CD4-positive, alpha-beta T cell treated with Interferon alpha-2 for 1 hour (primary cell): ENCODE data around the gene HOTAIR.

Experiments
- DNase-seq, 2 donors: peaks; one replicate each; pipeline ENCODE4 v3.0.0-alpha.2; 2020 to 2022

The HOTAIR gene

DNA sequence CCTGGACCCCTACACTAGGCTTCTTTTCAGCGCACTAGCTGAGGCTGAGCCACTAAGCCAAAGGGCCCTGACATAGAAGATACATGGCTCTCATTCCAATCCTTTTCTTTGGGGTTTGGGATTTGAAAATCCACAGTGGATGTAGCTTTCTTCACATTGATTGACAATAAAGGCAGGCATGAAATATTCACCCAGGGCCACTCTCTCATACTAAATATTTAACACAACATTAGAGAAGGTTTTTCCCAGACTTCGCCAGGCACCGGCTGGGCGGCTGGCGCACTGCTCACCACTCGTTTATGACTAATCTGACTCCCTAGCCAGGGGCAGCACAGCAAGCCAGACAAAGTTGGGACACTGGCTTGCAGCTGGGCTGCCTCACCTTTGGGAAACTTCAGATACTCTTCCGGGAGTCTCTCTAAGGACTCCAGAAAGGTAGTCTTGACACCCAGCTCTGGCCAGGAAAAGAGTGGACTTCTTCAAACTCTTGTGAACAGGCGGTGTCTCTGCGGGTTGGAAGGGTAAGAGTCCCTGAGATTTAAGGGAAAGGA is 2.5 kb downstream of the HOTAIR start:
- DNase-seq = no peak

DNA sequence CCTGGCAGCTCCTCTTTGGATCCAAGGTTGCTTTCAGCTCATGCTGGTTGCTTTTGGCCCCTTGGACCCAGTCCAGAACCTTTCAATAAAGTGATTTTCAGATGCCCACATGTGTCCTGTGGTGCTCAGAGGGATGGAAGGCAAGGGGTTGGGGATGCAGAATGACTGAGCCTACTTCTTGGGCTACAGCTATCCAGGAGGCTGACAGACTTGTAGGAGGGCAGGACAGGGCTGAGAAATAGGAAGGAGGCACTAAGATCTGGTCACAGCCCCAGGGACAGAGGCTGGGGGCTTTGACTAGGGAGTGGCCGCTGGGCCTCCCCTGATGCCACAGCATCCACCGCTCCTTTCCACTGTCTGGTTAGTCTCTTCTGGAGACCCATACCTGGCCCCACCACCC is 3.1 kb downstream of the HOTAIR start:
- no peak for DNase-seq

DNA sequence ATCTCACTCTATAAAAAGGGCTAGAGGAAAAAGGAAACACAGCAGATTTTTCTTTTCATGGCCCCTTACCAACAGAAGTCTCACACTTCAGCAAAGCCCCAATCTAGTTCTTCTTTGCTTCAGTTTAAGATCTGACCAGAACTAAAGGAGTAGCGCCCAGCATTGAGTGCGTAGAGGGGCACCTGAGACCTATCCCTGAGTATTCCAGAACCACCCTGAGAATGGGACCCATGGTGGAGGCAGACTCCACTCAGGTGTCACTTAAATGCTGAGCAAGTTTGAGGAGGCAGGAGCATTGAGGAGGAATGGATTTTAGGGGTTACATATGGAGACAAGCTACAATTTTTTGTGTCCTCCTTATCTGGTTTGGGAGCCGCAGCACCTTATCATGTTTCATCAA is 3.6 kb downstream of the HOTAIR start:
- DNase-seq = no peak

DNA sequence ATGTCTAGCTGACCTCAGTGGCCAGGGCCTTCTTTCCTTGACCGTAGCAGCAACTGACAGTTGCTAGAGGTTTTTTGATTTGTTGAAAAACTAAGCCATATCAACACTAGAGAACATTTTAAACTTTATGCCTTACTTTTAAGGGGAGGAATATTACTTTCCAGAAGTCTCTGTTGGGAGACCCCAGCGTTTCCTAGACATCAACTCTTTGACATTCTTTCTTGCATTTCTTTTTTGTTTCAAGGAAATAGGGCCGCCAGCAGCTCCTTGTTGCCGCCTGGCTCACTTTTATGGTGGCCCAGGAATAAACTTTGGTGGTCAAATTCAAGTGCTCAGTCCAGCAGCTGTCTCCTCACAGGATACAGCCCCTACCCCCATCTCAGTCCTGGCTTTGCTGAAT is 4.3 kb downstream of the HOTAIR start:
- no peak for DNase-seq

DNA sequence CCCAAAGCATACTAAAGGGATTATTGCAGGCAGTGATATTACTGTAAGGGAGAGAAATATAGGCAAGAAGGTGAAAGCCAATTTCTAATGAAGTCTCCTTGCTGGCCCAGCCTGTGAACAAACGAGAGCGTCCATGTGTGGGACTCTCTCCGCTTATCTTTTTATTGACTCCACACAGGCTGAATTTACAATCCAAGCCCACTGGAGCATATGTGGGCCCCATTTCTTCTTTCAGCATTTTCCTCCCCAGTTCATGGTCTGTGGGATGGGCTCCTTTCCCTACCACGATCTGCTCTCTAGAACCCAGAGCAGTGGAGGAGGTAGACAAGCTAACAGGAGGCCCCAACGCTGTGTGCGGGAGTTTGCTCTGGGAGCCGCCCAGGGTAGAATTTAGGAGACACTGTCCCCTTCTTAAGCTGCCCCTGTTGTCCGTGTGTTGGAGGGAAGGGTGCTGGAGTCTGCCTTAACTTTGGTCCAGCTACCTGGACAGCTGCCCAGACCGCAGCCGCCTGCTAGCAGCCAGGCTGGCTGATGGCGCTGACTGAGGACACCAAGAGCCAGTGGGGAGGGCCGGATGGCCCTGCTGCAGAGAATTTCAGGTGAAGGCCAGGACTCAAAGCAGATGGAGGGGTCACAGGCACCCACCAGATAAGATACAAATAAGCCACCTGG is 5.0 kb downstream of the HOTAIR start:
- no peak for DNase-seq

DNA sequence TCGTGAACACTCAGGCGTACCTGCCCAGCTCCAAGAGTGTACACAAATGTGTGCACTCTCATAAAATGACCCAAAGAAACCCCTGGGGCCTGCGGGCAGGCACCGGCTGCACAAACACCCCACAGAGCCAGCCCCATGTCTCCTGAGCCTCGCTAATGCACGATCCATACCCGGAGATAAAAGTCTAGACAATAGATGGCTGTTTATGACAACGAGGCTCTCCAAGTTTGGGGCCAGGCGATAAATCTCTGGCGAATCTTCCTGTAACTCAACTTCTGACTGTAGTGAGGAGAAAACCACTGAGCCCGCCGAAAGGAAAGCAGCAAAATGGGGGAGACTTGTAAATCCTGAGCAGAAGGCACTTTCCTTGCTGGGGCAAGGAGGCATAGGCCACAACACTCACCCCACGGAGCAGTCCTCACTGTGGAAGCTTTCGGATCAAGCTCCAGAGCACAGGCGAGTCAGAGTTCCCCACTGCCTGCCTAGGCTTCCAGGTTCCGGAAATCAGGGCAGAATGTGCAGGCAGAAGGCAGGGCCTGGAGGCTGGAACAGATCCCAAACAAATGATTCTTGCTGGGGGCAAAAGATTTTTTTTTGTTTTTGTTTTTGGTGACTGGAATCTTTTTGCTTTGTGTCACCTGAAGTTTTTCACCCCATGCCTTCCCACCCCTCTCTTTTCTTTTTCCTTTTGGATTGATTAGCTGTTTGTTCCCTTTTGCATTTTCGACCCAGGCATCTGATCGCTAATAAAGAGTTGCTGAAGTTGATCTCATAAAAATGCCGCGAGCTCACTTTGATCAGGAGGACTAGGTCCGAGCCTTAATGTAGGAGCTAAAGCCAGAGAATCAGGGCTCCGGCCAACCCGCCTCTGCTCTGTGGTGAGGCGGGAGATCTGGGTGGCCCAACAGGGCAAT is 6.3 kb downstream of the HOTAIR start:
- no peak for DNase-seq

DNA sequence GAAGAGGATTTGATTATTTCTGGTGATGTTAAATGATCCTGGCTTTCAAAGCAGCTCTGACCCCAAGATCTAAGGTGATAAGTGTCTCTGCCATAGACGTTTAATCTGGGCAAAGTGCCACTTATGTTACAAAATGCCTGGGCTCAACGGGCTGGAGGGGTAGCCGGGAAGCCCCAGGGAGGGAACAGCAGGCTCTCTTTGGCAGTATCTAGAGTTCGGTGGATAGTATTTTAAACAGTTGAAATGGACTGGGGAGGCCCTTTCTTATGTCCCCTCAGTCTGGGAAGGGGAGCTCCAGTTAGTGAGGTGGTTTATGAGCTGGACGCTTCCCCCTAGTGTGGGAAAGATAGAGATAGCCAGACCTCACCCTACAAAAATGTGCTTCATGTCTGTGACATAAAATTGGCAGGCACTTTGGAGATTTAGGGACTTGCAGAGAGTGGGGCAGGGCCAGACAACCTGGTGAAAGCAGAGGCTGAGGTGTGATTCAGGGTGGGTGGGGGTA is 7.3 kb downstream of the HOTAIR start:
- DNase-seq = no peak

DNA sequence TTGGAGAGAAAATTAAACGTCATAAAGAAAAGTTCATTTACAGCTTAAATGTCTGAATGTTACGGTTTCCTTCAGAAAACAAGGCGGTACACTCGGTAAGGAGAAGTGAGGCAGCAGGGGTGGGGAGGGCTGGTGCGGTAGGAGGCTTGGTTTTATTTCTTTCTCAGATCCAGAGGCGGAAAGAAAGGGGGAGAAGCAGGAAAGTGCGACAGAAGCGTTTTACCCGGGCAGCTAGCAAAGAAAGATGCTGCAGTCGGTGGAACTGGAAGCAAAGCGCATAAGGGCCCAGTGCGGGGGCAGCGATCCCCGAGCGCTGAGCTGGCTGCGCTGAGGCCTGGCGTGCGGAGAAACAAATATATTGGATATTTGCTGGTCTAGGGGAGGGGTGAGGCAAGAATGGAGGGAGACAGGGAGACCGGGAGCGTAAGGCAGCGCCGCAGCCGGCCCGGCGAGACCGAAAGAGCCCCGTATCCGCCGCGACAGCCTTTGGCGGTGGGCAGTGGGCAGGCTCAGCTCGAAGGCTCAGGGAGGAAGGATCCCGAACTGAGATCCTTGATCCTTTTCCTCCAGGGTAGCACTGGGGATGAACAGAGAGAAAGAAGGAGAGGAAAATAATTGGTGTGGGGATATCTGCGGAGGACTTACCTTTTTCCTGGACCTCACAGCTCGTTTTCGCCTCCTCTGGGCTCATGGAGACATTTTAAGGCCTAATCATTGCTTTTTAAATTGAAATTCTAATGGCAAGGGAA is 8.2 kb downstream of the HOTAIR start:
- DNase-seq = no peak

DNA sequence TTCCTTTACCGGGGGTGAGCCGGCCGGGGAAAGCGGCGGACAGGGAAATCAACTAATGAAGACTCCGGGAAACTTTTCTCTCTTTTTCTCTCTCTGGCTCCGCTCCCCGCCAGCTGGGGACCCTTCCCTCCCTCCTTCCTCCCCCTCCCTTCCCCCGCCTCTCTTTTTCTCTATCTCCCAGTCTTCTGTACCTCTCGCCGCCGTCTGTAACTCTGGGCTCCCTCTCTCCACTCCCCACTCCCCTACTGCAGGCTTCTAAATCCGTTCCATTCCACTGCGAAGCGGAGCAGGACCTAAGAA is 8.7 kb downstream of the HOTAIR start:
- DNase-seq = no peak

DNA sequence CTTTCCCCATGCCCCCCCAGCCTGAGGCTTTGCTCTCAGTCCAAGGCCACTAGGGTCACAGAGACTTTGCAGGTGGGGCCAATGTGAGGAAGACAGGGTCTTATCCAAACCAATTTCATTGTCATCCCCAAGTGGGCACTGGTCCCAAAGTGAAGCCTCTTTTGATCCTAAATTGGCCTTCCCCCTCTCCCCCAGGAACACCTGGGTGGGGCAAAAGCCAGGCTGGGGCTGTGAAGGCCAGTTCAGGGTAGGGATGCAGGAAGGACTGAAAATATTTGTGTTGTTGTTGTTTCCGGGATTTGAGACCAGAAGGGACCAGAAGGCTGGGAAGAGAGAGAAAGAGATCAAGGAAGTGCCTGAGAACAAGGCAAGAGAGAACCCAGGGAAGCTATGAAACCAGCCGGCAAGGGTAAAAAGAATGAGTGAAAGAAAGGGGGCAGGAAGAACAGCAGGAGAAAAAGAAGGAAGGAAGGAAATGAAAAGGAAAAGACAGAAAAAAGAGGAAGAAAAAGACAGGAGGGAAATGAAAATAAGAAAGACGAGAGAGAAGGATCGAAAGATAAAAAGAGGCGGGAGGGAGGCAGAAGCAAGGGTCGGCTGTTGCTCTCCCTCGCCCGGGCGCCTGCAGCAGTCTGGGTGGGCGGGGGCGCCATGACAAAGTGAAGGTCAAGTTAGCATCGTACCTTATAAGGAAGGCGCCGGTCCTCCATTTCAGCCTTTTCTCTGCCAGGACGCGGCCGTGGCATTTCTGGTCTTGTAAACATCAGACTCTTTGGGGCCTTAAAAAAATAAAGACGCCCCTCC is 9.3 kb downstream of the HOTAIR start:
- DNase-seq = no peak

DNA sequence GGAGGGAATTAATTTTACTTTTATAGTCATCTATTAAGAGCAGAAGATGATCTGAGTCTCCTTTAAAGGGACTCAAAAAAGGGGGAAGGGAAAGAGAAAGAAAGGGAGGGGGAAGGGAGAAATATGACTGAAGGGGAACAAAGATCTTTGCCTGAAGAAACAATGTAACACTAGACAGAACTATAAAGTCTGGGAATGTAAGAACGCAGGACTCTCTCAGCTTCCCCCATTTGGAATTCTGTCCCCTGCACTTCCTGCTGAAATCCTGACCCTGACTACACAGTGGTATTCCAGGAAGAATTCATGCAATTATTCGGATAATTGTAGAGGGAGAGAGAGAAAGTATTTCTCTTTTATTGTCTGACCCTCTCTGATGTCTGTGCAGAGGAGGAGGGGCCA is 10.4 kb downstream of the HOTAIR start:
- DNase-seq = no peak

DNA sequence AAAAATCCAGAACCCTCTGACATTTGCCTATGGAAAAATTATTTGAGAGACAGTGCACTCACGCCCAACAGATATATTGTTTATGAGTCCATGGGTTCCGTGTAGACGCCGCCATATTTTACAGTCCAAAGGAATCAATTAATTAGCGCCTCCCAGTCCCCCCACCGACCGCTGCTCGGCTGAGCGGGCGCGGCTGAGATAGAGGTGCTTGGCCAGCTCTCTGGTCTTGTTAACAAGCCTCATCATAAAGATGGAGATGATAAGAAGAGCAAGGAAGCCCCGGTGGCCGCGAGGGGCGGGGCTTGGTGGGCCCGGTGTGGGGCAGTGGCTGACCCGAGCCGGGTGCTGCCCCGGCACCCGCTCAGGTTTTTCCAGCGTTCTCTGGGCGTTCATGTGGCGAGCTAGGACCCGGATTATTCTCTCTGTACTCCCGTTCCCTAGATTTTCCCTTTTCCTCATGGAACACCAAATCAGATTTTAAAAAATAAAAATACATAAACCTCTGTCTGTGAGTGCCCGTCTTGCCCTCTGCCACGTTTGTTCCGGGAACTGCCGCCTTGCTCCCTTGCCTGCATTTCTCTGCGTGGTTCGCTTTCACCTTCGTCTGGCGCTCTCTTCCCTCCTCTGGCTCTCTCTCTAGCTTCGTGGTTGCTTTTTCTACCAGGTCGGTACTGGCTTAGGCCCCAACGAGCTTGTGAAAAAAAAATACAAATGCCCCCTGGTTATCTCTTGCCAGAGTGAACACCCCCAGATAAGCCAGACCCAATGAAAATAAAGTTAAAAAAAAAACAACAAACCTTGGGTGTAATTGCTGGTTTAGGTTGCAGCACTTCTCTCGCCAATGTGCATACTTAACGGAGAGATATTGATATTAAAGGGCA is 11.1 kb downstream of the HOTAIR start:
- no peak for DNase-seq

DNA sequence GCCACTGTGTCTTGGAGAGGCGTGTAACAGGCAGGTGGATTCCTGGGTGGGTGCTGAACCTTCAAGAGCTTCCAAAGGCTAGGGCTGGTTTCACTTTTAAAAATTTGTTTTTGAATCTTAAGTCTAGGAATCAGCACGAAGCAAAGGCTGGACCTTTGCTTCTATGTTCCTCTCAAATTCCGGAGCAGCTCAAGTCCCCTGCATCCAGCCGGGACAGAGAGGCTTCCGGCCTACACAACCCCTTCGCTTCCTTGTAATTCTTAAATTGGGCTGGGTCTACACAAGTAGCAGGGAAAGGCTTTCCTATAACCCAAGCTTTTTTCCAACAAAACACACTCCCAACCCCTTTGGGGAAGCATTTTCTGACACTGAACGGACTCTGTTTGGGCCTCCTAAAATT is 11.7 kb downstream of the HOTAIR start:
- no peak for DNase-seq

DNA sequence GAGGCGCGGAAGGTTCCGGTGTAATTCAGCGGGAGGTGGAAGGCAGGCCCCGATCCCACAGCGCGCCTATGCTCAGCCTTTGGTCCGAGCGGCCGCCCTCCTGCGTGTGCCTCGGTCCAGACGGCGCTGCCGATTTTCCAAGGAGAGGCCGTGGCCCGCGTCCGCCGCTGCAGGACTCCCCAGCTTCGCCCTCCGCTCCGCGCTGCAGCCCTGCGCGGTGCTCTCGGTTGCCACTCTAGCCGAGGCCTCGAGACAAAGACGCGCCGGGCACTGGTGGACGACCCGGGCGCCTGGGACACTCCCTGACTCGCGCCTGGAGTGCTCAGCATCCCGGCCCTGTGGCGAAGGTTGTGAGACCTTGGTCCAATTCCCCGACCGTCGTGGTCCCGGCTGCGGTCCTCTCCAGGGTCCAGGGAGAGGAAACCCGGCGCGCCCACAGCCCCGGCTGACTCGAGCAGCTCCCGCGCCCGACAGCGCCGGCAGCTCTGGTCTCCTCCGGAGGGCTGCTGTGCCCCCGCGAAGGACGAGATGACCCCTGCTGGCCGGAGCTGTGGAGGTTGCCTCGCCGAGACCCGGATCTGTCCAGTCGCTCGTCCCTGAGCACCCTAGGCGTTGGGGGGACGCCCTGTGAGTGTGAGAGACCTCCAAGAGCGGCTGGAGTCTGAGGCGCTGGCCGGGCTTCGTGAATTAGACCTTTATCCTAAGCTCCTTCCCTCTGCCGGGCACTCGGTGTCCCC is 13.6 kb downstream of the HOTAIR start:
- DNase-seq = no peak

DNA sequence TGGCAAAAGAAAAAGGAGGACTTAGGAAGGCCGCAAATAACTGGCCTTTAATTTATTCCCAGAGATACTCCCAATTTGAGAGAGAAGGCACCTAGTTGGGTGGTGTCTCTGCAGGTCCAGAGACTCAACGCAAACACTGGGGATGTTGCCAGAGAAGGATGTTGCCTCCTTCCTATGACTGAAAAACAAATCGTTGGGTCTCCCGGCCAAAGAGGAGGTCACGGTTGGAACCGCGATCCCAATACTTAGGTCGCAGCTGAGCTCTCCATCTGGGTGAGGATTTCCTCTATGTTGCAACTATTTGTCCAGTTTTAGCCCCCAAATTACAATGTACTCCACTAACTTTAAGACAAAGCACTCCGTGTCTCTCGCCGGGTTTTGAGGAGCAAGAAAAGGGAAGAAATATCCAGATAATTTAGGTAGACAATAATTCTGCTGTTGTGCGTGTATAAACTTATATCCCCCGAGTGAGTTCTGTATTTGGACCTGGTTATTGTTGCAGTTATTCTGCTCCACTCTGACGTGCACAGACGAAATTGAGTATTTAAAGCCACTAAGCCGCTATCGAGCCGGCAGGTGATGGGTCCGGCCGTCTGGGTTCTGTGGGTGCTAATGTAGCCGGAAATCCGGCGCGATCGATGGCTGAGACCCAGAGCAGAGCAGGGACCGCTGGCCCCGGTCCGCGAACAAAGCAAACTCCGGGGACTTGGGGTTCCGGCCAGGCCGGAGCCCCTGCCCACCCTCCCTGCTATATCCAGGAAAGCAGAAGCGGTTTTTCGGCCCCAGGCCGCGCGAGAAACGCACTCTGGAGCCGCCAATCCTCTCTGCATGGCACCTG is 14.3 kb downstream of the HOTAIR start:
- DNase-seq = no peak

DNA sequence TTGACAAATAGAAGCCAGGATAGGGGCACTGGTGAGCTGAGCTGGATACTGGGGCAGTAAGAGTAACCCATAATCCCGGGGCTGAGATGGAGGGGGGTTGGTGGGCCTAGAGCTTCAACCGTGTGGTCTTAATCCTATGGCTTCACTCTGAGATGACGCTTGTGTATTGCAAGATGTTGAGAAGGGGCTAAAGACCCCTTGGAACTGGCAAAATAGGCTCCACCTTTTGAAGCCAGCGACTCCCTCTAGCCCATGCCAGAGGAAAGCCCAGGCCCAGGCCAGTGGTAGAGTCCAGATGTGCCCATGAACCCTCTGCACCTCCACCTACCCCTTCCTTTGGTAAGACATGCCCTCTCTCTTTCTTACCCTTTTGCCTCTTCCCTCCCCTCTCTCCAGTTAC is 15.4 kb downstream of the HOTAIR start:
- DNase-seq = no peak

DNA sequence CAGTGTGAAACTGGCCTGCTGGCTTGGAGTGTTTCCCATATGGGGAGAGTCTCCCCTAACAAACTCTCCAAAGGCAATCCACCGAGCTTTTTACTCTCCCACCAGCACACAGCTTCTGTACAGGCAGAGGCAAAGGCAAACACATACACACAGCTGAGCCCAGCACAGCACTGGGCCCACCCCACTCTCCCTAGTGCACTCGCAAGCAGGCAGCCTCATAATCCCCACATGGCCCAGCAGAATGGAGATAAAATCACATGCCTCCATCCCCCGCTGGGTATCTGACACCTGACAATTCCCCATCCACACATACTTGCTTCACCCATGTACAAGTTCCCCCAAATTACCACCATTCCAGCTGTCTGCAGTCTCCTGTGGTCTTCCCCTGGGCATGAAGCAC is 16.6 kb downstream of the HOTAIR start:
- no peak for DNase-seq

DNA sequence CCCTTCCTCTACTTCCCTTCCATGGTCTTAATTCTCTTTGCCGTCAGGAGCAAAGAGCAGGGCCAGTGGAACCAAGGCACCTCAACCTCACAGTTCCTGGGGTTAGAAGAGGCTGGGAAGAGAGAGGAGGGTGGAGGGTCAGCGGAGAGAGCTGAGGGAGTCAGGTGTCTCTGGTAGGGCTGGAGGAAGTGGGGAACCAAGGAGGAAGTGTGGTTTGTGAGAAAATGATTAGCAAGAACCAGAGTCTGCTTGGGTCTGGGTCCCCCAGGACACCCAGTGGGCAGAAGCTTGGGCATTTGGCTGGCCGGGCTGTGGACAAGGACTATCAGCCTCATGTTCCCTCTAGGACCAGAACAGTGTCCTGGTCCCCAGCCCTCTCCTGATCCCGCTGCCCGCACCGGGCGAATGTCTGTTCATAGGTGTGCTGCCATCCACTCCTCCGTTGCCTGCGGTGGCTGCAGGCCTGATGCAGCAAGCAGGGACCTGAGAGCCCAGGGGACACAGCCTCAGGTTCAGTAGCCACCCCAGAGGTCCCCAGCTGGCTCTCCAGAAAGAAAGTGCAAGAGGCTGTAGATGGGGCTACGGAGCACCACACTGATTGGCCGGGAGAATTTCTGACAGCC is 17.7 kb downstream of the HOTAIR start:
- no peak for DNase-seq

DNA sequence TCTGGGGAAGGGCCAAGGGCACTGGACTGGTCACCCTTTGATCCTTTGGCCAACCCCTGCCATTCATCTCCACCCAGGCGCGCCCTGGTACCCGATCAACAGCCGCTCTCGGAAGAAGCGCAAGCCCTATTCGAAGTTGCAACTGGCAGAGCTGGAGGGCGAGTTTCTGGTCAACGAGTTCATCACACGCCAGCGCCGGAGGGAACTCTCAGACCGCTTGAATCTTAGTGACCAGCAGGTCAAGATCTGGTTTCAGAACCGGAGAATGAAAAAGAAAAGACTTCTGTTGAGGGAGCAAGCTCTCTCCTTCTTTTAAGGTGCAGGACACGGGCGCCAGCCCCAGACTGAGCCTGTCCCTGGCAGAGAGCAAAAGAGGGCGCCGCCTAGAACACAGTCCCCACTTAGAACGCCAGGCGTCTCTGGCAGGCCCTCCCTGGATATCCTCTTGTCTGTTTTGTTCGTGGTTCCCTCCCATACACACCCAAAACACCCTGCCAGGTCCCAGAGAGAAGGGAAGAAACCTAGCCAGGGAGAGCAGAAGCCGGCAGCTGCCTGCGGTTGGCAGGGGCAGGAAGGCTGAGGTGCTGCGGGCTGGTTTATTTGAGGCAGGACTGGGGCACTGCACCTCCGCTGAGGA is 18.4 kb downstream of the HOTAIR start:
- DNase-seq = no peak
